GM21447 (cell line): ENCODE measurements around the gene SEC31A.

Source experiments
- ATAC-seq: cut with Tn5 transposase; IDR thresholded peaks from one replicate; pipeline ENCODE4 v1.9.1; 2021; ENCODE audit not compliant: unreplicated experiment

SEC31A gene

GRCh38 chr4:82776925-82777542 lies 113.9 kb downstream of the SEC31A start:
- no peak for ATAC-seq

GRCh38 chr4:82775243-82775642 lies 115.7 kb downstream of the SEC31A start:
- no peak for ATAC-seq

- ATAC-seq: no peak
These were observed 116.2 kb downstream of the SEC31A start for GRCh38 chr4:82774711-82775171.

GRCh38 chr4:82773057-82773456 lies 117.9 kb downstream of the SEC31A start:
- ATAC-seq: no peak

GRCh38 chr4:82770607-82771006 lies 120.3 kb downstream of the SEC31A start:
- no peak for ATAC-seq
